AG09319 (cell line): ENCODE results near the gene PXDC1.

ENCODE experiments used
- DNase-seq: peaks from one replicate; pipeline ENCODE4 v3.0.0-alpha.2; 2010; ENCODE audit warnings: low read depth; ENCODE audit errors: extremely low read depth
- CTCF ChIP-seq: IDR thresholded peaks from 2 replicates; pipeline ENCODE4 v1.5.1; 2011; ENCODE audit warnings: low read depth, mild to moderate bottlenecking, inconsistent platforms, low read length, moderate library complexity

The PXDC1 gene

GRCh38 chr6:3715285-3715684 is 36.2 kb downstream of the PXDC1 start:
- DNase-seq = no peak
- TF ChIP-seq CTCF = no peak

GRCh38 chr6:3714768-3715167 is 36.7 kb downstream of the PXDC1 start:
- DNase-seq = no peak
- TF ChIP-seq CTCF = no peak

GRCh38 chr6:3714111-3714510 is 37.4 kb downstream of the PXDC1 start:
- TF ChIP-seq CTCF = no peak
- no peak for DNase-seq

- no peak for DNase-seq
Measured at GRCh38 chr6:3712827-3713665, 38.5 kb downstream of the PXDC1 start.

GRCh38 chr6:3711776-3712175 is 39.7 kb downstream of the PXDC1 start:
- DNase-seq = no peak
- TF ChIP-seq CTCF = no peak

More at GRCh38 chr6:3712827-3713665, 38.5 kb downstream of the PXDC1 start:
- no peak for TF ChIP-seq CTCF

- no peak for DNase-seq
- TF ChIP-seq CTCF = no peak
Measured at GRCh38 chr6:3710403-3710802, 41.1 kb downstream of the PXDC1 start.

- no peak for TF ChIP-seq CTCF
- DNase-seq = no peak
Measured at GRCh38 chr6:3708540-3708939, 43.0 kb downstream of the PXDC1 start.
